HG03469 (cell line): ENCODE measurements around the gene MANF.

Experiments used
- ATAC-seq: cut with Tn5 transposase; IDR thresholded peaks from one replicate; pipeline ENCODE4 v1.9.1; 2021; ENCODE audit warnings: mild to moderate bottlenecking, moderate library complexity, moderate number of reproducible peaks; ENCODE audit not compliant: unreplicated experiment

Gene MANF

GRCh38 chr3:51388286-51389029, 3.4 kb downstream of the MANF start:
- no peak for ATAC-seq

- ATAC-seq = no peak
Measured at GRCh38 chr3:51389423-51390183, 4.5 kb downstream of the MANF start.

- no peak for ATAC-seq
Measured at GRCh38 chr3:51390246-51391074, 5.4 kb downstream of the MANF start.

- peak; percentile 93 for ATAC-seq
Measured at GRCh38 chr3:51391075-51391565, 6.0 kb downstream of the MANF start, which contains the start of gene RBM15B. RBM15B (plus strand) TSS chr3:51391285; CDS start chr3:51391400, 115 bp downstream.

GRCh38 chr3:51391566-51392354, 6.7 kb downstream of the MANF start:
- no peak for ATAC-seq

- ATAC-seq = no peak
Measured at GRCh38 chr3:51392355-51393133, 7.5 kb downstream of the MANF start.

- no peak for ATAC-seq
Measured at GRCh38 chr3:51393134-51393495, 8.0 kb downstream of the MANF start.

GRCh38 chr3:51393564-51393963, 8.5 kb downstream of the MANF start:
- ATAC-seq = no peak

GRCh38 chr3:51394541-51394940, 9.4 kb downstream of the MANF start:
- ATAC-seq = no peak

GRCh38 chr3:51395493-51396213, 10.6 kb downstream of the MANF start:
- no peak for ATAC-seq

GRCh38 chr3:51396401-51396800, 11.3 kb downstream of the MANF start:
- ATAC-seq = no peak

GRCh38 chr3:51397392-51397791, 12.3 kb downstream of the MANF start:
- no peak for ATAC-seq

GRCh38 chr3:51398595-51399310, 13.7 kb downstream of the MANF start:
- no peak for ATAC-seq

- no peak for ATAC-seq
Measured at GRCh38 chr3:51400166-51400565, 15.1 kb downstream of the MANF start.

GRCh38 chr3:51401735-51402134, 16.6 kb downstream of the MANF start:
- ATAC-seq = no peak

GRCh38 chr3:51403675-51404074, 18.6 kb downstream of the MANF start:
- ATAC-seq = no peak

- ATAC-seq = no peak
Measured at GRCh38 chr3:51408021-51408420, 22.9 kb downstream of the MANF start.

- ATAC-seq = no peak
Measured at GRCh38 chr3:51408813-51409212, 23.7 kb downstream of the MANF start.
